Gastroesophageal sphincter (tissue), 3 donors: ENCODE data around the gene ZBTB20.

ENCODE experiments used
- POLR2AphosphoS5 ChIP-seq: sonication (generic); formaldehyde crosslinking; IDR thresholded peaks from one replicate; pipeline ENCODE4 v1.6.1; 2017; ENCODE audit warnings: antibody characterized with exemption
- TF ChIP-seq, protein P1 (sequence below), 4 experiments: fragments of 200-600 bp in 2 of 4; fragments of 450-650 bp in 2 of 4; sonication (generic) in 1 of 4; IDR thresholded peaks; one replicate each; pipeline ENCODE4 v1.5.1; 2017 to 2019; ENCODE audit warnings: antibody characterized with exemption in 4 of 4, mild to moderate bottlenecking in 2 of 4, moderate library complexity in 2 of 4

DNA sequence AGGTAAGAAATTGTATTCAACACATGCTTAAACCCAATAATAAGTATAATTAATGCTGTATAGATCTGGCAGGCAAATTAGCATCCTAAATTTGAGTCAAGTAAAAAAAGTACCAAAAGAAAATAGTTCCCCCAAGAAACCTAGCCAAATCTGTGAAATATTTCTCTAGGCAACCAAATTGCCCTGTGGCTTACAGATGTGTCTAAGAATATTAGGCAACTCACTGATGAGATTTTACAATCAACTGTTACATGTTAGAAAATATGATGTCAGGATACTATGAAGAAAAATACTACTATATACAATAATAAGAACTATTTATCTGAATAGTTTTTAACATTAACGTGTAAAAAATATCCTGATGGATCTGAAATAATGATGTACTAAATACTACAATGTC is 456.2 kb downstream of the ZBTB20 start:
- TF ChIP-seq, protein P1, sequence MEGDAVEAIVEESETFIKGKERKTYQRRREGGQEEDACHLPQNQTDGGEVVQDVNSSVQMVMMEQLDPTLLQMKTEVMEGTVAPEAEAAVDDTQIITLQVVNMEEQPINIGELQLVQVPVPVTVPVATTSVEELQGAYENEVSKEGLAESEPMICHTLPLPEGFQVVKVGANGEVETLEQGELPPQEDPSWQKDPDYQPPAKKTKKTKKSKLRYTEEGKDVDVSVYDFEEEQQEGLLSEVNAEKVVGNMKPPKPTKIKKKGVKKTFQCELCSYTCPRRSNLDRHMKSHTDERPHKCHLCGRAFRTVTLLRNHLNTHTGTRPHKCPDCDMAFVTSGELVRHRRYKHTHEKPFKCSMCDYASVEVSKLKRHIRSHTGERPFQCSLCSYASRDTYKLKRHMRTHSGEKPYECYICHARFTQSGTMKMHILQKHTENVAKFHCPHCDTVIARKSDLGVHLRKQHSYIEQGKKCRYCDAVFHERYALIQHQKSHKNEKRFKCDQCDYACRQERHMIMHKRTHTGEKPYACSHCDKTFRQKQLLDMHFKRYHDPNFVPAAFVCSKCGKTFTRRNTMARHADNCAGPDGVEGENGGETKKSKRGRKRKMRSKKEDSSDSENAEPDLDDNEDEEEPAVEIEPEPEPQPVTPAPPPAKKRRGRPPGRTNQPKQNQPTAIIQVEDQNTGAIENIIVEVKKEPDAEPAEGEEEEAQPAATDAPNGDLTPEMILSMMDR (IDR thresholded peaks at IDR 0.05) = no peak
- no peak for TF ChIP-seq POLR2AphosphoS5
